ENCODE results near the gene PPP2R5E. TPM values are rescaled to one million over a fixed set of nuclear protein-coding genes. Genes with fewer than 3 reads are reported as not detected.

The PPP2R5E gene
- total RNA-seq, 3 donors from 2014 or later, result 23.0 to 29.9 (median 23.6) TPM

DNA sequence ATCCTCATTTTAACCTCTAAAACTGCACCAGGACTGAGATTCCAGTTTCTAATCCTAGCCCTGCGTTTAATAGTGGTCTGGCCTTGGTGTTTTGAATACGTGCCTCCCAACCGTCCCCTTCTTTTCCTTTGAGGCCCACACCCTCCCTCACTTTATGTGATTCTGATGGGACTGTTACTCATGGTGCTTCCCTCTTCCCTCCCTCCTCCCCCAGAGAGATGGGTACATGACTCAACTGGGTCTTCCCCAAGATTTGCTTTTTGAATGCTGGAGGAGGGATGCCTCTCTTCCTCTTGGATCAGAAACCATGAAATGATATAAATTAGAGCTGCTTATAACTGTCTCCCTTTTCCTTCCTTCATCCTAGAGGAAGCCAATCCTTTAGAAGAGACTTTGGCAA is 8.2 kb upstream of the PPP2R5E start:
- no peak for DNase-seq (ENCODE audit: low spot score in 2 of 2)
- Histone ChIP-seq H3K27me3 (no peaks in the 10 kb centered on the region), H3K4me1 (no peaks in the 10 kb centered on the region), H3K36me3 (no peaks in the 10 kb centered on the region), H3K9me3 (no peaks in the 10 kb centered on the region), H3K27ac (no peak overlapping the region), H3K4me3 (no peak overlapping the region)
- TF ChIP-seq POLR2A (IDR thresholded peaks at IDR 0.05), result no peak
- TF ChIP-seq POLR2AphosphoS5 (IDR thresholded peaks at IDR 0.05), result no peak
- TF ChIP-seq, protein P1, sequence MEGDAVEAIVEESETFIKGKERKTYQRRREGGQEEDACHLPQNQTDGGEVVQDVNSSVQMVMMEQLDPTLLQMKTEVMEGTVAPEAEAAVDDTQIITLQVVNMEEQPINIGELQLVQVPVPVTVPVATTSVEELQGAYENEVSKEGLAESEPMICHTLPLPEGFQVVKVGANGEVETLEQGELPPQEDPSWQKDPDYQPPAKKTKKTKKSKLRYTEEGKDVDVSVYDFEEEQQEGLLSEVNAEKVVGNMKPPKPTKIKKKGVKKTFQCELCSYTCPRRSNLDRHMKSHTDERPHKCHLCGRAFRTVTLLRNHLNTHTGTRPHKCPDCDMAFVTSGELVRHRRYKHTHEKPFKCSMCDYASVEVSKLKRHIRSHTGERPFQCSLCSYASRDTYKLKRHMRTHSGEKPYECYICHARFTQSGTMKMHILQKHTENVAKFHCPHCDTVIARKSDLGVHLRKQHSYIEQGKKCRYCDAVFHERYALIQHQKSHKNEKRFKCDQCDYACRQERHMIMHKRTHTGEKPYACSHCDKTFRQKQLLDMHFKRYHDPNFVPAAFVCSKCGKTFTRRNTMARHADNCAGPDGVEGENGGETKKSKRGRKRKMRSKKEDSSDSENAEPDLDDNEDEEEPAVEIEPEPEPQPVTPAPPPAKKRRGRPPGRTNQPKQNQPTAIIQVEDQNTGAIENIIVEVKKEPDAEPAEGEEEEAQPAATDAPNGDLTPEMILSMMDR (IDR thresholded peaks at IDR 0.05), result no peak
- intact Hi-C loops (cut with DNase I; ENCODE audit: low total_unique reads), result no loop called here

DNA sequence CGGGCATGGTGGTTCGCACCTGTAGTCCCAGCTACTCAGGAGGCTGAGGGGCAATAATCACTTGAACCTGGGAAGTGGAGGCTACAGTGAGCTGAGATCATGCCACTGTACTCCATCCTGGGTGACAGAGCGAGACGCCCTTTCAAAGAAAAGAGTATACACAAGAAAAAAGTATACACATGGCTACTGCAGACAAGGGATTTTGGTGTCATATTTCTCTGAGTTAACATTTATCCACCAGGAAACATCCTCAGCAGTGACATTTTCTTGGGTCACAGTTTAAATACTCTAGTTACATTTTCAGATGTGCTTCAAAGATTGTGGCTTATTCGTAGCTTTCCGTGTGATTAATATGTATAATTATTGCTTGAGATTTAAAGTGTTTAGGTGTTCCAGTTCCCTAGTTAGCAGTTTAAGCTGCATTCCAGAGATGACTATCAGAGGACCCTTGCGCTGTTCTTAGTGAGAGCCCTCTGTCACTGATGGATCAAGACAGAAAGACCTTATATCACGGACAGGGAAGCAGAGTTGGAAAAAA is 4.7 kb upstream of the PPP2R5E start:
- TF ChIP-seq POLR2A (IDR thresholded peaks at IDR 0.05) (no peak), POLR2AphosphoS5 (IDR thresholded peaks at IDR 0.05) (no peak)
- TF ChIP-seq, protein P1 (IDR thresholded peaks at IDR 0.05), result no peak
- Histone ChIP-seq H3K36me3 (no peaks in the 10 kb centered on the region), H3K27me3 (no peaks in the 10 kb centered on the region), H3K27ac (no peak overlapping the region), H3K4me3 (no peak overlapping the region), H3K9me3 (no peaks in the 10 kb centered on the region), H3K4me1 (no peaks in the 10 kb centered on the region)
- no peak for DNase-seq (ENCODE audit: low spot score in 2 of 2)
- intact Hi-C loops (cut with DNase I; ENCODE audit: low total_unique reads), result no loop called here

DNA sequence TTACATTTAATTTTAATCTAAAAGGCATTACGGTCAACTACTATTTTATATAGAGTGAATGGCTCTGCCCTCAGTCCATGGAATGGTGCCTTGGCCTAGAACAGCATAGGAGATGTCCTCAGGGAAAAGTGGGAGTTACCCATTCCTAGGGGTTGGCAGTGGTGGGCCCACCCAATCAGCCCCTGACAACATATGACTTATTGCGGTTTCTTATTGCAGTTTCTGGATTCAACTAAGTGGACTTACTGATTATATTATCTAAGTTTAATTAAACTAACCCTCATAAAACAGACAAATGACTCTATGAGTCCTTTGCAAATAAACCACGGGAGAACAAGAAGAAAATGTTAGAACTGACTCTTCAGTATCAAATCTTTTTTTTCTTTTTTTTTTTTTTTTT is 2.3 kb upstream of the PPP2R5E start:
- TF ChIP-seq, protein P1 (IDR thresholded peaks at IDR 0.05), result no peak
- TF ChIP-seq POLR2AphosphoS5 (IDR thresholded peaks at IDR 0.05) (no peak), POLR2A (IDR thresholded peaks at IDR 0.05) (no peak)
- intact Hi-C loops (cut with DNase I; ENCODE audit: low total_unique reads), result no loop called here
- Histone ChIP-seq H3K4me3 (no peak overlapping the region), H3K36me3 (no peaks in the 10 kb centered on the region), H3K27me3 (no peaks in the 10 kb centered on the region), H3K4me1 (no peaks in the 10 kb centered on the region), H3K9me3 (no peaks in the 10 kb centered on the region), H3K27ac (no peak overlapping the region)
- DNase-seq (ENCODE audit: low spot score in 2 of 2), result no peak

DNA sequence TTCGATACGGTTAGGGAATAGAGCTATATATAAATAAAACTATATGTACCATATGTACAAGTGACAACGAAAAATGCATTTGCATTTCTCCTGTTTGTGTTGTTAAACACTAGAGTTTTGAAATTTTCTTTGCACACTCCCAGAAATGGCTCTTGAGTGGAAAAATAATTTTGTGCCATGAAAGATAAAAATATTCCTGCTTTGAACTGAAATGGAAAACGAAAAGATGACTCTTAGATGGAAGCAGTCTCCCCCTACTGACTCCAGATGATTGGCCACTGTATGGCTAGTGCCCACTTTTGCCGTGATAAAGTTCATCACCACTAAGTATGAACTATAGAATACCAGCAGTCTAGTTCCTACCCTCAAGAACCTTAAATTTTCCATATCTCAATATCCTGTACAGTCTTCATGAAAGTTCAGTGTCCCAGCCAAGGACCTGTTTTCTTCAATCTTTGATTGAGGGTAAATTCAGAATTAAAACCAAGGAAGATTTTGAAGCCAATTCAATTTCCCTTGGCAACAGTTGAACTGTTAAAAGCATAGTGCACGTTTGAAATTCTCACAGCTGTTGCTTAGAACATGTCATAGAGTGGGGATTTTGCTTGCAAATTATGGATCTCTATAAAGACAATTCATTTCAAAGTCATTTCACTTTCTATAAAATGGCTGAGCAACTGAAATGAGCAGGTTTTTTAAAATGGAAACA is 1.6 kb upstream of the PPP2R5E start:
- TF ChIP-seq POLR2AphosphoS5 (IDR thresholded peaks at IDR 0.05), result no peak
- TF ChIP-seq, protein P1 (IDR thresholded peaks at IDR 0.05), result no peak
- no peak for TF ChIP-seq POLR2A (IDR thresholded peaks at IDR 0.05)
- H3K27ac ChIP-seq, result no peak overlapping the region
- H3K4me3 ChIP-seq, result peak overlapping the region in 2 of 3 donors; percentile 84 to 97
- H3K36me3 ChIP-seq, result no peaks in the 10 kb centered on the region
- DNase-seq (ENCODE audit: low spot score in 2 of 2), result no peak
- H3K4me1 ChIP-seq, result no peaks in the 10 kb centered on the region
- intact Hi-C loops (cut with DNase I; ENCODE audit: low total_unique reads), result loop anchor here (5.0 kb wide), 1 partner anchor 152 kb away; no protein-coding TSS in a partner anchor
- no peaks in the 10 kb centered on the region for H3K9me3 ChIP-seq
- H3K27me3 ChIP-seq, result no peaks in the 10 kb centered on the region

DNA sequence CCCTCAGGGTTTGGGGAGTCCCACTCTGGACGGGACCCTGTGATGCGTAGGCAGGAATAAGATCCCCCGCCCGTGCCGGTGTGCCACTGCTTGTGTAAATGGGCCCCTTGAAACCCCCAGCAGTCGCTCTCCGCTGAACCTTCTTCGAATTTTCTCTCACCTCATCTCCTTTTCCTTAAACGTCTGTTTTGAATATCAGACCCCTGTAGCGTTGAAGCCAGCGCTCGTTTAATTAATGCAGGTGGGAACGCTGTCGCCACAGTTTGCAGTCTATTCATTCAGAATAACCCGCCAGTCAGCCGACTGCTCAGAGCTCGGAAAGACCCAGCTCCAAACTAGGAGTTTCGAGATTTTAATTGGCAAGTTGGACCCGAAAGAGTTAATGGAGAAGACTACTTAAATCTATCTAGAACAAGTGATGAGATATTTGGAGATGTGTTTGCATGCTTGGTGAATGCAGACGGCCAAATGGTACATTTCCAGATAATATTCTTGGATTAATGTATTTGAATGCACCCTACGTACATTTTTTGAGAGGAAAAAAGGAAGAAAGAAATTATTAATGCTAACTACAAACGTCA is 739 bp upstream of the PPP2R5E start:
- peaks cover 6% of the 10 kb centered on the region for H3K36me3 ChIP-seq
- no peaks in the 10 kb centered on the region for H3K9me3 ChIP-seq
- TF ChIP-seq POLR2AphosphoS5 (IDR thresholded peaks at IDR 0.05) (no peak), POLR2A (IDR thresholded peaks at IDR 0.05) (no peak)
- TF ChIP-seq, protein P1 (IDR thresholded peaks at IDR 0.05), result no peak
- no peaks in the 10 kb centered on the region for H3K4me1 ChIP-seq
- H3K27ac ChIP-seq, result peak overlapping the region; percentile 88
- intact Hi-C loops (cut with DNase I; ENCODE audit: low total_unique reads), result loop anchor here (5.0 kb wide), 1 partner anchor 152 kb away; no protein-coding TSS in a partner anchor
- no peak for DNase-seq (ENCODE audit: low spot score in 2 of 2)
- H3K4me3 ChIP-seq, result peak overlapping the region; percentile 84 to 97 (median 88)
- no peaks in the 10 kb centered on the region for H3K27me3 ChIP-seq

Measured in breast epithelium (tissue), 4 donors.